ENCODE measurements around the gene IQCH.
A peak's percentile ranks its signal among the peaks of the same experiment; 100 is the strongest.

The IQCH gene

GRCh38 chr15:67456677-67457529, 202.3 kb downstream of the IQCH start:
- Histone ChIP-seq H3K27ac (no peak overlapping the region), H3K27me3 (peaks cover 8% of the 10 kb centered on the region), H3K36me3 (no peaks in the 10 kb centered on the region), H3K9me3 (no peaks in the 10 kb centered on the region), H3K4me3 (ENCODE audit: low read depth in 1 of 2, low read length in 1 of 2) (no peak overlapping the region), H3K4me1 (ENCODE audit: control insufficient read depth in 1 of 2, insufficient read depth in 1 of 2, low read depth in 1 of 2, low read length in 1 of 2) (no peaks in the 10 kb centered on the region)
- TF ChIP-seq, protein P1, sequence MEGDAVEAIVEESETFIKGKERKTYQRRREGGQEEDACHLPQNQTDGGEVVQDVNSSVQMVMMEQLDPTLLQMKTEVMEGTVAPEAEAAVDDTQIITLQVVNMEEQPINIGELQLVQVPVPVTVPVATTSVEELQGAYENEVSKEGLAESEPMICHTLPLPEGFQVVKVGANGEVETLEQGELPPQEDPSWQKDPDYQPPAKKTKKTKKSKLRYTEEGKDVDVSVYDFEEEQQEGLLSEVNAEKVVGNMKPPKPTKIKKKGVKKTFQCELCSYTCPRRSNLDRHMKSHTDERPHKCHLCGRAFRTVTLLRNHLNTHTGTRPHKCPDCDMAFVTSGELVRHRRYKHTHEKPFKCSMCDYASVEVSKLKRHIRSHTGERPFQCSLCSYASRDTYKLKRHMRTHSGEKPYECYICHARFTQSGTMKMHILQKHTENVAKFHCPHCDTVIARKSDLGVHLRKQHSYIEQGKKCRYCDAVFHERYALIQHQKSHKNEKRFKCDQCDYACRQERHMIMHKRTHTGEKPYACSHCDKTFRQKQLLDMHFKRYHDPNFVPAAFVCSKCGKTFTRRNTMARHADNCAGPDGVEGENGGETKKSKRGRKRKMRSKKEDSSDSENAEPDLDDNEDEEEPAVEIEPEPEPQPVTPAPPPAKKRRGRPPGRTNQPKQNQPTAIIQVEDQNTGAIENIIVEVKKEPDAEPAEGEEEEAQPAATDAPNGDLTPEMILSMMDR (IDR thresholded peaks at IDR 0.05), result peak; percentile 76

DNA sequence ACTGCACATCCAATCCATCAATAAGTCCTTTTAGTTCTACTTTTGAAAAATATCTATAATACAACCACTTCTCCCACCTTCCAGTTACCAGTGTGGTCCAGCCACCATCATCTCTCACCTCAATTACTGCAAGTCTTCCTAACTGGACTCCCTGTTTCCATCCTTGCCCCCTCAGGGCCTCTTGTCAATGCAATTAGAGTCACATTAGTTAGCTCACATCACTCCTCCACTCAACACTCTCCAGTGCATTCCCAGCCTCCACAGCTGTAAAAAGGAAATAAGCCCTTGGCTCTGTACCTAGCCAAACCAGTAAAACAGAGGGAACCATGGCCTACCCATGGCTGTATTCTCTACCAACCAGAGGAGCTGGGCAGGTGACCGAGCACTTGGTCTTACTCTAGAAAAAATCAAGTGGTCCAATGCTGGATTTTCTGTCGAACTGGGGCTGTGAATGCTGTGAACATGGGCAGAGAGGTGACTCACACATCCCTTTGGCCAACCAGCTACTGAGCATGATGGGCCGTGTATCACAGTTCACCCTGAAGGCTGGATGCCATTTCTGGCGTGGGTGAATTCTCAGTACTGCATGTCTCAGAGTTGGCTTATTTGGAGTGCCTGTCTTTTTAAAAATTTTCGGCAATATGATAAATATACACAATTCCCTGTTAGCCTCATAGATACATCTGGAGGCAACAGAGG, 203.9 kb downstream of the IQCH start:
- Histone ChIP-seq H3K9me3 (no peaks in the 10 kb centered on the region), H3K4me1 (ENCODE audit: control insufficient read depth in 1 of 2, insufficient read depth in 1 of 2, low read depth in 1 of 2, low read length in 1 of 2) (no peaks in the 10 kb centered on the region), H3K27me3 (peaks cover 8% of the 10 kb centered on the region), H3K27ac (no peak overlapping the region), H3K36me3 (no peaks in the 10 kb centered on the region), H3K4me3 (ENCODE audit: low read depth in 1 of 2, low read length in 1 of 2) (no peak overlapping the region)
- TF ChIP-seq, protein P1 (IDR thresholded peaks at IDR 0.05), result no peak

- Histone ChIP-seq H3K27ac (no peak overlapping the region), H3K9me3 (no peaks in the 10 kb centered on the region), H3K27me3 (peaks cover 8% of the 10 kb centered on the region), H3K4me3 (ENCODE audit: low read depth in 1 of 2, low read length in 1 of 2) (no peak overlapping the region), H3K4me1 (ENCODE audit: control insufficient read depth in 1 of 2, insufficient read depth in 1 of 2, low read depth in 1 of 2, low read length in 1 of 2) (no peaks in the 10 kb centered on the region), H3K36me3 (no peaks in the 10 kb centered on the region)
- TF ChIP-seq, protein P1 (IDR thresholded peaks at IDR 0.05), result no peak
Measured at GRCh38 chr15:67460521-67460920, 205.9 kb downstream of the IQCH start.

GRCh38 chr15:67461735-67462134, 207.1 kb downstream of the IQCH start:
- no peak overlapping the region for H3K27ac ChIP-seq
- H3K4me1 ChIP-seq (ENCODE audit: control insufficient read depth in 1 of 2, insufficient read depth in 1 of 2, low read depth in 1 of 2, low read length in 1 of 2), result no peaks in the 10 kb centered on the region
- H3K27me3 ChIP-seq, result peaks cover 2% of the 10 kb centered on the region
- H3K4me3 ChIP-seq (ENCODE audit: low read depth in 1 of 2, low read length in 1 of 2), result no peak overlapping the region
- no peaks in the 10 kb centered on the region for H3K9me3 ChIP-seq
- TF ChIP-seq, protein P1 (IDR thresholded peaks at IDR 0.05), result no peak
- no peaks in the 10 kb centered on the region for H3K36me3 ChIP-seq

DNA sequence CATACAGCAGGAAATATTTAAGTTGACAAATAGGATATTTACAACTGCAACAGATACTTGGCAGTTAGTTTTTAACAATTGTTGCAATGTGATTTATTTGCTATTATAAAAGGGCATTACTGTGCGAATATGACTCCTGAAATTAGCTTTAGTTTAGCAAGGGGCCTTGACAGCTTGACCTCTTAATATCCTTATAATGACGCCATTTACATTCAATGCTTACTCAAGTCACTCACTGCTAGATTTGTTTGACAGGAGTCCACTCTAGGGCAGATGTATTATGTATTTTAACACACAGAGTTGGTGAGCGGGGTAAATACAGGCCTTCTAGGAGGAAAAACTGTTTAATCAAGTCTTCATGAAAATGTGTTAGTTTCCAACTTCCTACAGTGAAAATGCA, 208.3 kb downstream of the IQCH start:
- Histone ChIP-seq H3K4me1 (ENCODE audit: control insufficient read depth in 1 of 2, insufficient read depth in 1 of 2, low read depth in 1 of 2, low read length in 1 of 2) (no peaks in the 10 kb centered on the region), H3K36me3 (no peaks in the 10 kb centered on the region), H3K27ac (no peak overlapping the region), H3K4me3 (ENCODE audit: low read depth in 1 of 2, low read length in 1 of 2) (no peak overlapping the region), H3K9me3 (no peaks in the 10 kb centered on the region), H3K27me3 (no peaks in the 10 kb centered on the region)
- TF ChIP-seq, protein P1 (IDR thresholded peaks at IDR 0.05), result no peak

Measured in neutrophil (primary cell).